GM19438 (cell line): ENCODE measurements around the gene CEACAM21.

ENCODE experiments used
- ATAC-seq: cut with Tn5 transposase; IDR thresholded peaks from one replicate; pipeline ENCODE4 v1.9.1; 2021; ENCODE audit warnings: low read depth; ENCODE audit not compliant: unreplicated experiment

CEACAM21 gene

DNA sequence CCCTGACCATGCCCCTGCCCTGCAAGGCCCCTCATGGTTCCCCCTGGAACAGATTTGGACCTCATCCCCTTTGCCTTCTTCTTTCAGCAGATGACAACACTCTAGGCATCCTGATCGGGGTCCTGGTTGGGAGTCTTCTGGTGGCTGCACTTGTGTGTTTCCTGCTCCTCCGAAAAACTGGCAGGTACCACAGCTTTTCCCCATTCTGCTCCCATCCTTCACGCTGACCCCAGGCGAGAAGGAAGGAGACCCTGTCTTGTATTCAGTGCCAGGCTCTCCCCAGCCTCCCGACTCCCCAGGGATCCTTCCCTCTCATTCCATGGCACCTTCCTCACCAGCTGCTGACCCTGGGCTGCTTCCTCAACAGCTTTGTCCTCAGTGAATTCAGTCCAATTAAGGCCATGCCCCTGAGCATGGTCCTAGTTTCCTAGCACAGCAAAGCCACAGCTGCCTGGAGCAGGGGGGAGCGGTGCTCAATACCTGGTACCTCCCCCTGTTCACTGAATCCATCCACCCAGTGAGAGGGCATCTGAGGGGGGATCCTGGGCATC is 8.4 kb downstream of the CEACAM21 start:
- ATAC-seq: no peak

DNA sequence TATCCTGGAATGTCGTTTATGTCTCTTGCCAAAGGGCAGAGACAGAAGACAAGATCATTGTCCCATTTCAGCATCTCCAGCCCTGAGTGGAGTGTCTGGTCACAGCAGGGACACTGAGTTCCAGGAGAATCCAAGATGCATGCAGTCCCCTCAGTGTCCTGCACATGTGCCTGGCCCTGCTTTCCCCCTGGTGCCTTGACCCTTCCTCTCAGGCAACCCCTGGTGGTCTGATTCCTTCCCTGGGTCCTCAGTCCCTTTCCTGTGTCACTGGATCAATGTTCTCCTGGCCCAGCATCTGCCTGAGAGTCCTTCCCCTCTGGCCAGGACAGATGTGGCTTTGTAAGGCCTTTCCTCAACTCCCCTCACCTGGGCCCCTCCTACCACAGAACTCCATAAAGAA is 9.0 kb downstream of the CEACAM21 start:
- no peak for ATAC-seq

DNA sequence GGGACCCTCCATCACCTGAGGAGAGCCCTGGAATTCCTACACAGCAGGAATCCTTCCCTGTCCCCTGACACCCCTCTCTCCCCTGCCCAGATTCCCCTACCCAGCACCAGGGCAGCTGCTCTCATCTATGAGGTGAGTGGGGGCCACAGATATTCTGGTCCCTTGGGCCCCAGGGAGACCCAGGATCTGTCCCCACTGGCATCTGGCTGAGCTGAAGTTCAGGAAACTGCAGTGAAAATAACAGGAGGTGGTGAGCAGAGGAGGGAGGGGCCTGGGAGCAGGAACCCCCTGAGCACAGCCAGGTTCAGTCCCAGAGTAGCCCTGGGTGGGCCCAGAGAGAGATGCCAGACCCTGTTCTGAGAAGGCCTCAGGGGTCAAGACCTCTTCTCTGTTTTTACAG is 10.1 kb downstream of the CEACAM21 start:
- no peak for ATAC-seq

DNA sequence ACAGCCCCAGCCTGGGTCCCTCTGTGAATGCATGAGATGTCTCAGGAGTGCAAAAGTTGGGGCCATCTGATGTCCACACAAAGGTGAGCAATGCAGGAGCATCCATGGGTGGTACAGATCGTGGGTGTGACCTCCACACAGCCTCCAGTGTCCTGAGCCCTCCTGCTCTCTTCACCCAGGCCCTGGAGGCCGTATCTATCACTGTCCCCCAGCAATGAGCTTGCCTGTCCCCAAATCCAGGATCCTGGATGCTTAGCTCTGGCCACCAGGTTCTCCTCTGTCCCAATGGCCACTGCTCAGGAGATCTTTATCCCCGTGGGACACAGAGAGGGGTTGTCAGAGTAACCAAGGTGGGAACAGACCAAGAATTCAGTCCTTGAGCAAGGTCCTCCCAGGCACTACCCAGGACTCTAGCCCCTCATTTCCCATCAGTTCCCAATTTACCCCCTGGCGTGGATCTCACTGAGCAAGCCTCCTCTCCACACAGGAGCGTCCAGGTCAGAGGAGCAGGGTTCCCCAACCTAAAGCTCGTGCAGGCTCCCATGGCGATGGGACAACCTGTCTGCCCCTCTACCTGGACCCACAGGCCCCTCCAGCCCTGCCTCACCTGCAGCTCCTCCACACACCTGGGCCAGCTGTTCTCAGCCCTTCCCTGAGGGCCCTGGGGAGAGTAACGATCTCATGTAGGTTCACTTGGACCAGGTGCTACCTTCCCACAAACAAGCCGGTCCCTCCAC is 11.3 kb downstream of the CEACAM21 start:
- ATAC-seq: no peak

DNA sequence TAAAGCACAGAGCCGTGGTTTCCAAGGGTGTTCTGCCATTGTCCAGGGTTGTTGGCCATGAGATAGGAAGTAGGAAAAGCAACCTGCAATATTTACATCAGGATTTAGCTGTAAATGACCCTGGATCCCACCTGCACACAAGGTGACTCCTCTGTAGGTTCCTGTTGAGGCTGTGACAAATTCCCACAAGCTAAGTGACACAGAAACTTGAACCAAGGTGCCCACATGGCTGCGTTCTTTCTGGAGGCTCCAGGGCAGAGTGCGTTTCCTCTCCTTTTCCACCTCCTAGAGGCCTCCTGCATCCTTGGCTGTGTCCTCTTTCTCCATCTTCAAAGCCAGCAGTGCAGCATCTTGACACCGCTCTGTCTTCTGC is 11.9 kb downstream of the CEACAM21 start:
- no peak for ATAC-seq

DNA sequence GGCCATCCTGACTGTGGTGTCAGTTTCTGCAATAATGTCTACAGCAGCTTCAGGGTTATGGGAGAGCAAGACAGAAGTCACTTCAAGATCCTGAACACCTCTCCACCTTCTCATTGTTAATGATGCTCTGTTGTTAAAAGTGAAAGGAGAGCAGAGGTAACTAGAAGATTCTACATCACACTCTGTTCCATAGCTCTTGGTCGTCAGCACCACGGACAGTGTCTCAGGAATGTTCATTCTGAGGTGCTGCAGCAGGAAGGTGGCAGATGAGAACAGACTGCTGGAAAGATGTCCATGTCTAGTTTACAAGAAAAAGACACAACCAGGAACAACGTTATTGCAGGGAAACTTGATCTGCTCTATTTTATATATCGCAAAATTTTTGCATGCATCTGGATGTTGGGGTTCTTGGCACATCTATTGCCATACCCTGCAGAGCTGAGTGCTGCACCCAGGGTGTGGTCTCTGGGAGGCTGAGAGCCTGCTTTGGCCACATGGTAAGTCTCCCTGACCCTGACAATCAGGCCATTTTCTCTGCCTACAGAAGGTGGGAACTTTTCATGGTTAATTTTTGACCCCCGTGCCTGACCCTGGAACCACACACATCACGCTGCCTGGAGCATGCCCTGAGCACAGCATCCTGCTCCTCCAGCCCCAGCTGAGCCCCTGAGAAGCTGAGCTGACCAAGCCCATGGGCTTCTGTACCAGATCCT is 12.7 kb downstream of the CEACAM21 start:
- no peak for ATAC-seq

GRCh38 chr19:41589371-41589770 is 13.4 kb downstream of the CEACAM21 start:
- no peak for ATAC-seq

DNA sequence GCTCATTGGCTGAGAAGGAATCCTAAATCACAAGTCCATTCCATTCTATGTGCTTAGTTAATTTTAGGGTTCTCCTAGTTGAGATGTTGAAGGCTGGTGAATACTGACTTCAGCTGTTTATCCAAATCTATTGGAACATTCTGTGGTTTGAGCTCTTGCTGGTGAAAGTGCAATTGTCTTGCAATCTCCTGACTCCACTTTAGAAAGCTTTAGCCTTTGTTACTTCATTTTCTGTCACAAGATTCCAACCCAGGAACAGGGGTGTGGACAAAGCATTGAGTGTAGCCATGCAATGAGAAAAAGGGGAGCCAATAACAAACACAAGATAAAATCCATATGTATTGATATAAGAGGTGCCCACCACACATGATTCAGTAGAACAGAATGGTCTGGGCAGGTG is 15.0 kb downstream of the CEACAM21 start:
- no peak for ATAC-seq

- no peak for ATAC-seq
Observed at GRCh38 chr19:41591951-41592562, 16.1 kb downstream of the CEACAM21 start.

DNA sequence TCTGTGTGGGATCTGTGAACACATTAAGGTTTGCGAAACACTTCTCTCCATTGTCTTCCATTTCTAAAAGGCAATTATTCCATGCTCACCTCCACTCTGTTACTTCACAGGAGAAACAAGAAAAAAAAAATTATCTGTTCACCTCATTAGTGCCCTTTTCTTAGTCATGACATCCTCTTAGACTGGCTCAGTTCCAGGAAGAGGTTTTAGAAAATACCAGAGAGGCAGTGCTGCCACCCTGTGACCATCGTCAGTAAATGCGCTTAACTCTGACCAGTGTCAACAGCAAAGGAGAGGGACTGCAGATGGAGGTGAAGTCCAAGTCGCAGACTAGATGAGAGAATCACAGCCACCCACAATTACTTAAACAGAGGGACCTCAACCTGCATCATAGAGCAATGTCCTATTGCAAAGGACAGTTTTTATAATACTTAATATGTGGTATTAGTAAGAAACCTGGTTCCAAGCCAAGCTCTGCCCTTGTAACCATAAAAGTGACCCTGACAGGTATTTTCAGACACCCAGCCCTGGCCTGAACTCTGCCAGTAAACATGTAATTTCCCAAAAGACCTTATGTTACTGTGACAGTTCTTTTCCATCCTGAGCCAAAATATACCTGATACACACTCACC is 19.4 kb downstream of the CEACAM21 start:
- ATAC-seq: no peak

DNA sequence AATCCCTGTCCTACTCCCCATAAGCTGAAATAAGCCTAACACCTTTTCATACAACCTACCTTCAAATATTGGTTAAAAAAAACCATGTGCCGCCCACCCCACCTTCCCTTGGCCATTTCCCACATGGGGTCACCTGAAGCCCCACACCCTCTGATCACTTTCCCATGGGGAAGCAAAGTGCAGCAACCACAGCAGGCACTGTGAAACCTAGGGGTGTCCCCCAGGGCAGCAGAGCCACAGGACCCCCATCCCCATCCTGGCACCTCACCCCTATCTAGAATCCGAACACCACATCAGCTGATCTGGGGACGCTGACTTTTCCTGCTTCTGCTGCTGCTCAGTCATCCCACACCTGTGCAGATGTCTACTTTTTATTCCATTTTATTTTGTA is 19.9 kb downstream of the CEACAM21 start:
- no peak for ATAC-seq

GRCh38 chr19:41597600-41598041 is 21.7 kb downstream of the CEACAM21 start:
- ATAC-seq: no peak

DNA sequence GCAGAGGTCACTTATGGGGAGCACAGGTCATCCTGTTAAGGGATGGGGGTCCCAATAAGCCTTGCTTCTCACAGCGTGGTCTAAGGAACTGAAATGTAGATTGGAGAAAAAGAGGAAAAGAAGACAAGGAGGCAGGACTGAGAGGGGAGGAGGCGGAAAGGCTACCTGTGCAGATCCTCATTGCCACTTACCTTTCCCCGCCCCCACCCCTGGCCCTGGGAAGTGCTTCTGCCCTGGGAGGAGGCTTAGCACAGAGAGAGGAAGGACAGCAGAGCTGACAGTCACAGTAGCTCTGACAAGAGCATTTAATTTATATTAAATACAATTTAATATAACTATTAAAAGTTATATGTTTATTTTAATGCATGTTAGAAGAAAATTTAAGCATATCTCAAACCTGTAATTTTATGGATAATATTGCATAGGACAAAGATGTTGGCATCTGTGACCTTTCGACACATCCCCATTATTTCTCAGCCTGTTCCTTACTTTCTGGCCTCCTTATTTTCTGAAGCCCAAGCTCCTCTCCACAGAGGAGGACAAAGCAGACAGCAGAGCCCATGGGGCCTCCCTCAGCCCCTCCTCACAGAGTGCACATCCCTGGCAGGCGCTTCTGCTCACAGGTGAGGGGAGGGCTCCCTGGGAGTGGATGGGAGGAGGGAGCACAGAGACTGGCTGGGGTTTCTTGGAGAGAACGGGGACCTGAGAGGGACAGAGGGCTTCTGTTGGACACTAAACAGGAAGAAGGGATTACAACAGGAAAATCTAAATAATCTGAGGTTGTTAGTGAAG is 23.4 kb downstream of the CEACAM21 start:
- no peak for ATAC-seq

DNA sequence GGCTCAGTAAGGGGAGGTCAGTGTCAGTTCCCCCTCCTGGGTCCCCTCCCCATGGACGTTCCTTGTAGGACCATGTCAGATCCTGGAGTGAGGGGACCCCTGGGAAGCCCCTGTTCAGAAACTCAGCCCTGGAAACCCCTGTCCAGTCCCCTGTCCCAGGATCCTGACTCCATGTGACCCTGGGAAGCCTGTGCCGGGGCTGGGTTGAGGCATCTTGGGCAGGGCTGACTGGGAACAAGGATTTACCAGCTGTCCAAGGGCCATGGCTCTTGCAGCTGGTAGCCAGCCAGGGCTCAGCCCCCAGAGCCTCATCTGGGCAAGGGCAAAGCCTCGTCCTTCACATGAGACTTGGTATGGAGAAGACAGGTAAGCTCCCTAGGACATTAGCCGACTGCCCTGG is 25.8 kb downstream of the CEACAM21 start:
- ATAC-seq: no peak

- no peak for ATAC-seq
Observed at GRCh38 chr19:41604831-41605230, 28.9 kb downstream of the CEACAM21 start.

DNA sequence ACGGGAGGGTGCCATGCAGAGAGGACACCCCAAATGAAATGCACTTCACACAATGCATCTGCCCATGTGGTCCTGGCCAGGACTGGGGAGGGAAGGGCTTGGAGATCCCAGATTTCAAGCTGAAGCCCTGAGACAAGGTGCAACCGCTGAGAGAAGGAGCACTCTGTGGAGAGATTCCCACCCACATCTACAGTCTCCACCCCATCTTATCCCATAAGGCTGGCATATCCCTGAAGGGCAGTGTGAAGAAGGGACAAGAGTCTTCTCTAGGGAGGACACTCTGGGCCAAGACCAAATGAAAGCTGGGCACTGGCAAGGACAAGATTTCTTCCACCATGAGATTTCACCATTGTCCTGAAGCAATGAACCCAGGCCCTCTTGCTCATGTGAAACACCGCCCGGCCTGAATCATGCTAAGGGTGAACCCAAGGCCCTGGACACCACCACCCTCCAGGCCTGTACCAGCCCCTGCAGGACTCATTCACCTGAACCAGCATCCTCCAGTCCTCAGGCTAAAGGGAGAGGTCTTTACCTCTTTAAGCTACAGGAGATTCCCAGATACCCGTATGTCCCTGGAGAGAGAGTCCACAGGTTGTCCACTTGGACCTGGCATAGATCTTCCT is 30.4 kb downstream of the CEACAM21 start:
- no peak for ATAC-seq

GRCh38 chr19:41607668-41608067 is 31.7 kb downstream of the CEACAM21 start:
- no peak for ATAC-seq

DNA sequence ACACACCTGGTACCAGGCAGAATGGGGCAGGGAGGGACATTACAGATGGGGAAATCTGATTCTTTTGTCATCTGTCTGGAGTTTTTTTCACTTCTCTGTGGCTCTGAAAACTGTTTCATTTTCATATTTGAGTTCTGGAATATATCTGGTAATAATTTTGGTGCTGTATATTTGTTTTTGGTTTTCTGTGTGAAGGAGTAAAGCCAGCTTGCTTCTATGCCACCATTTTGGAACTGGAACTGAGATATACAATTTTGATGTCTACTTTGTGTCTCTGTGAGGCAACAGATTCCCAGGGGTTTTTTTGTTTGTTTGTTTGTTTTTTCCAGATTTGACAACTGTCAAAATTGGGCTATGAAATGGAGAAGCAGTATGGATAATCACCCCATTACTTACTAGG is 34.8 kb downstream of the CEACAM21 start:
- no peak for ATAC-seq

- no peak for ATAC-seq
Observed at GRCh38 chr19:41612483-41612882, 36.5 kb downstream of the CEACAM21 start.

DNA sequence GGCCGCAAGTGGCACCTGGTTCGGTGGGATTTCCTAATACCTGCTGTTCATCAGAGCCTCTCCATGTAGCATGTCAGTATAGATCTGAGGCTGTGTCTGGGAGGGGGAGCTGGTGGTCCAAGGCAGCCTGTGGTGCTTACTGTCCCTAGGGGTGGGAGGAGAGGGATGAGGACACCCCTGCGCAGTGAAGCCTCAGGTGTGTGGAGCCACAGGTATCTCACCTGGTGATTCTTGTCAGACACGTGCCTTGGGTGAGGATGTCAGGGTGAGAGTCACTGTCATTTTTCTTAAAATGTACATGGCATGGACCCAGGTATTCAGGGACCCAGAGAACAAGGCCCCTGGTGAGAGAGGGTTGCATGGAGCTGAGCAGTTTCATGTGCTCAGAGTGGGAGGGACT is 39.2 kb downstream of the CEACAM21 start:
- ATAC-seq: no peak
